K562 (cell line): ENCODE results near the gene ERC2. TPM values are rescaled to one million over a fixed set of nuclear protein-coding genes. Genes with fewer than 3 reads are reported as not detected.

Source experiments
- ATAC-seq: fragments of 200-7000 bp; cut with Tn5 transposase; 3 replicates; pipeline ENCODE4 v1.9.1; 2020; ENCODE audit warnings: moderate library complexity
- BruUV-seq: library from RNA; stranded (reverse); fragments of 400-500 nt; replicated peaks from 2 replicates; lab custom pipeline; 2021; lab: Mats Ljungman, UMichigan
- CTCF ChIA-PET: fragments of 300-600 bp; formaldehyde crosslinking; extraction: SDS; loops from one replicate; lab custom pipeline; 2021; ENCODE audit warnings: low intra/inter-chr PET ratio; lab: Yijun Ruan, JAX
- POLR2A ChIA-PET: fragments of 300-600, 350-650 bp; sonication (Branson Sonifier 250); formaldehyde crosslinking; extraction: SDS; loops from one replicate; lab custom pipeline; 2021; ENCODE audit warnings: antibody characterized with exemption, inconsistent platforms; lab: Yijun Ruan, JAX
- DNase-seq, 4 experiments: peaks; one replicate each; pipeline versions ENCODE4 v3.0.0 to v3.0.0-alpha.2; 2011 to 2018; ENCODE audit warnings: low spot score in 3 of 4, mixed read lengths in 3 of 4; ENCODE audit errors: extremely low read depth in 1 of 4
- FAIRE-seq: peaks from 2 replicates; lab custom pipeline; 2011; peaks lifted over from hg19 to GRCh38; lab: Jason Lieb, UNC
- H2AFZ ChIP-seq: 2 replicates; pipeline ENCODE4 v1.6.0; 2011; ENCODE audit warnings: low read depth, low read length, control low read depth, inconsistent platforms
- H3K27ac ChIP-seq: fragments of 200-600 bp; 3 replicates; pipeline ENCODE4 v1.8.0; 2011; ENCODE audit warnings: low read depth, mild to moderate bottlenecking, control low read depth, inconsistent platforms, low read length, moderate library complexity, mixed read lengths; ENCODE audit errors: extremely low read depth
- H3K27me3 ChIP-seq, 2 experiments: fragments of 300-600 bp in 1 of 2; 2 replicates in 1 of 2; 3 replicates in 1 of 2; pipeline versions ENCODE4 v1.6.0 to v1.8.0; 2011; ENCODE audit warnings: inconsistent platforms in 2 of 2, low read length in 2 of 2, mild to moderate bottlenecking in 1 of 2, mixed read lengths in 1 of 2, moderate library complexity in 1 of 2; ENCODE audit not compliant: control insufficient read depth in 2 of 2, insufficient read depth in 2 of 2
- H3K36me3 ChIP-seq: fragments of 300-600 bp; 3 replicates; pipeline ENCODE4 v1.8.0; 2011; ENCODE audit warnings: mild to moderate bottlenecking, low read length, inconsistent platforms; ENCODE audit not compliant: control insufficient read depth, insufficient read depth
- H3K4me1 ChIP-seq, 2 experiments: fragments of 200-600 bp in 1 of 2; replicated peaks in 1 of 2; 2 replicates in 1 of 2; 3 replicates in 1 of 2; pipeline versions ENCODE4 v1.5.1 to v1.8.0; 2011; ENCODE audit warnings: inconsistent platforms in 2 of 2, low read length in 2 of 2, mild to moderate bottlenecking in 1 of 2, mixed read lengths in 1 of 2, moderate library complexity in 1 of 2; ENCODE audit not compliant: control insufficient read depth in 2 of 2, insufficient read depth in 2 of 2
- H3K4me2 ChIP-seq: 2 replicates; pipeline ENCODE4 v1.6.1; 2011; ENCODE audit warnings: low read length, control low read depth, inconsistent platforms, mixed read lengths; ENCODE audit not compliant: insufficient read depth
- H3K4me3 ChIP-seq: fragments of 200-600 bp; sonication (generic), shearing (Covaris generic); 2 replicates; pipeline ENCODE4 v1.5.1; 2016; ENCODE audit warnings: control low read depth, inconsistent platforms
- H3K79me2 ChIP-seq: fragments of 200-600 bp; 3 replicates; pipeline ENCODE4 v1.8.0; 2011; ENCODE audit warnings: low read length, inconsistent platforms; ENCODE audit not compliant: control insufficient read depth, insufficient read depth
- H3K9ac ChIP-seq, 2 experiments: 2 replicates each; pipeline versions ENCODE4 v1.6.0 to v1.6.1; 2011; ENCODE audit warnings: low read depth in 2 of 2, low read length in 2 of 2, control low read depth in 1 of 2, inconsistent platforms in 1 of 2, mild to moderate bottlenecking in 1 of 2, mixed read lengths in 1 of 2; ENCODE audit not compliant: insufficient read depth in 1 of 2
- H3K9me1 ChIP-seq: one replicate; pipeline ENCODE4 v1.6.0; 2011; ENCODE audit warnings: inconsistent platforms, mild to moderate bottlenecking, low read length, moderate library complexity; ENCODE audit not compliant: control insufficient read depth, insufficient read depth
- H3K9me3 ChIP-seq: replicated peaks from 2 replicates; pipeline ENCODE4 v1.5.1; 2011; ENCODE audit warnings: low read depth, low read length, inconsistent platforms; ENCODE audit not compliant: control insufficient read depth, insufficient read depth
- H4K20me1 ChIP-seq: replicated peaks from 2 replicates; pipeline ENCODE4 v1.6.1; 2011; ENCODE audit warnings: low read length, inconsistent platforms, mixed read lengths; ENCODE audit not compliant: control insufficient read depth, insufficient read depth
- DIDO1 ChIP-seq: fragments of 450-650 bp; IDR thresholded peaks from 2 replicates; pipeline ENCODE4 v1.6.1; 2016; ENCODE audit warnings: low read depth, missing biosample characterization, missing genetic modification characterization
- HBP1 ChIP-seq: fragments of 450-650 bp; formaldehyde crosslinking; IDR thresholded peaks from 2 replicates; pipeline ENCODE4 v1.4.0; 2022; ENCODE audit warnings: missing genetic modification characterization
- HNRNPH1 ChIP-seq: fragments of 200-400 bp; formaldehyde crosslinking; optimal IDR thresholded peaks from 2 replicates; pipeline ENCODE3; 2017; ENCODE audit warnings: low read depth, mild to moderate bottlenecking, low read length, moderate library complexity
- NR3C1 ChIP-seq: sonication (generic); formaldehyde crosslinking; IDR thresholded peaks from 2 replicates; pipeline ENCODE4 v1.8.1; 2022; ENCODE audit warnings: missing genetic modification reagents
- NRF1 ChIP-seq, 2 experiments: fragments of 450-650 bp; IDR thresholded peaks in 1 of 2; conservative IDR thresholded peaks in 1 of 2; 2 replicates each; pipeline ENCODE4 v1.6.1; 2014; ENCODE audit warnings: mild to moderate bottlenecking in 2 of 2
- PCBP2 ChIP-seq: fragments of 200-400 bp; formaldehyde crosslinking; IDR thresholded peaks from 2 replicates; pipeline ENCODE4 v1.6.1; 2018; ENCODE audit warnings: low read length, low read depth, mild to moderate bottlenecking, moderate library complexity; ENCODE audit not compliant: poor library complexity, severe bottlenecking
- YBX1 ChIP-seq: fragments of 450-650 bp; IDR thresholded peaks from 2 replicates; pipeline ENCODE4 v1.7.1; 2016; ENCODE audit warnings: mild to moderate bottlenecking
- ZNF280B ChIP-seq: fragments of 250-450 bp; sonication (Bioruptor Pico); IDR thresholded peaks from 2 replicates; pipeline ENCODE4 v1.5.1; 2021; ENCODE audit warnings: mild to moderate bottlenecking
- WGBS: fragments of 100-300 bp; shearing (Covaris generic); methylation state at CpG from one replicate; pipeline ENCODE4 v1.1.6; 2016; ENCODE audit warnings: low coverage, mixed read lengths; ENCODE audit not compliant: insufficient coverage; ENCODE audit errors: missing lambda C conversion rate; 5-methylcytosine and 5-hydroxymethylcytosine counted together
- in situ Hi-C: fragments of 300-500 bp; cut with MboI; formaldehyde crosslinking; loops from 4 replicates; pipeline ENCODE4 v1.15.0; 2018; ENCODE audit warnings: inconsistent platforms, mixed read lengths
- intact Hi-C: fragments of 100-400 bp; cut with micrococcal nuclease; formaldehyde crosslinking; loops from 2 replicates; pipeline ENCODE4 v1.14.2; 2022
- polyA plus RNA-seq, 8 experiments: library from polyadenylated mRNA; depleted of rRNA in 4 of 8; stranded (reverse) in 5 of 8; unstranded in 3 of 8; fragments of >200 nt; fragmentation: Nextera tagmentation in 2 of 8; fragmentation: Illumina TruSeq in 1 of 8; extraction: Ambion mirVana in 2 of 8; extraction: Trizol in 1 of 8; gene quantifications; 2 replicates each; pipeline versions ENCODE4 v1.2.1 to v1.2.3, GENCODE V29; 2011 to 2014; ENCODE audit warnings: inconsistent platforms in 1 of 8, missing spikeins in 1 of 8
- total RNA-seq, 7 experiments: library from RNA; depleted of rRNA in 6 of 7; stranded (reverse); fragments of >200 nt in 6 of 7; fragmentation: Illumina TruSeq in 2 of 7; extraction: Trizol in 2 of 7; gene quantifications; 2 replicates each; pipeline versions ENCODE4 v1.2.1 to v1.2.3, GENCODE V29; 2011 to 2021; ENCODE audit warnings: low replicate concordance in 1 of 7

The ERC2 gene
- total and polyA plus RNA-seq, 9 of the 15 experiments (the other 6 are each of a cell fraction or from before 2014, with no cell fraction given), result 0.04 to 0.18 (median 0.07) TPM; not detected in 2

GRCh38 chr3:56404884-56405283, 63.4 kb downstream of the ERC2 start:
- in situ Hi-C loops, result no loop called here

More at GRCh38 chr3:56404884-56405283, 63.4 kb downstream of the ERC2 start:
- FAIRE-seq, result no peak
- WGBS, result 0% methylated on average over 3 of the region's 3 CpGs
- Histone ChIP-seq H3K79me2 (no peaks in the 10 kb centered on the region), H4K20me1 (no peaks in the 10 kb centered on the region), H3K27ac (no peak overlapping the region), H3K4me1 (peaks cover 0 to 3% of the 10 kb centered on the region in 2 experiments; a peak in 2 of 5 replicates), H3K4me2 (no peak overlapping the region), H3K9ac (no peak overlapping the region), H3K9me3 (no peaks in the 10 kb centered on the region), H2AFZ (no peak overlapping the region), H3K36me3 (no peaks in the 10 kb centered on the region), H3K9me1 (no peaks in the 10 kb centered on the region), H3K27me3 (no peaks in the 10 kb centered on the region), H3K4me3 (no peak overlapping the region)
- DNase-seq, result no peak
- TF ChIP-seq YBX1, result no peak
- no peak for TF ChIP-seq PCBP2
- no peak for TF ChIP-seq ZNF280B (CRISPR knock-in tag)
- TF ChIP-seq NR3C1 (CRISPR knock-in tag), result no peak
- TF ChIP-seq NRF1 (conservative IDR thresholded peaks at IDR 0.05 in 1 of 2, IDR thresholded peaks at IDR 0.05 in 1 of 2), result no peak
- TF ChIP-seq HNRNPH1, result no peak
- no peak for TF ChIP-seq HBP1 (CRISPR knock-in tag)
- no peak for TF ChIP-seq DIDO1 (tag)
- ChIA-PET POLR2A (no interaction called here), CTCF (no interaction called here)
- BruUV-seq, result no TSS peak
- intact Hi-C loops, result no loop called here
- ATAC-seq, result no peak
